Measurements from ENCODE around the gene SYT17.

Gene SYT17

GRCh38 chr16:19308392-19308791 is 140.4 kb downstream of the SYT17 start:
- no peak for DNase-seq

GRCh38 chr16:19309178-19309577 is 141.1 kb downstream of the SYT17 start:
- DNase-seq: no peak

GRCh38 chr16:19314718-19315425 is 146.8 kb downstream of the SYT17 start:
- DNase-seq: no peak

GRCh38 chr16:19315889-19316433 is 147.9 kb downstream of the SYT17 start:
- DNase-seq: no peak

GRCh38 chr16:19316846-19317245 is 148.8 kb downstream of the SYT17 start:
- DNase-seq: no peak

All from T-helper 9 cell (primary cell).